A549 (cell line): ENCODE results near the gene ARID1B. TPM values are rescaled to one million over a fixed set of nuclear protein-coding genes. Genes with fewer than 3 reads are reported as not detected.

Source experiments
- ATAC-seq, 2 experiments: fragments of 200-7000 bp in 1 of 2; fragments of >200 bp in 1 of 2; cut with Nextera tagmentation in 1 of 2; cut with Tn5 transposase in 1 of 2; 3 replicates each; pipeline versions ENCODE4 v1.8.0 to v1.9.1; 2018 to 2020; ENCODE audit warnings: mild to moderate bottlenecking in 1 of 2, moderate library complexity in 1 of 2
- CTCF ChIA-PET: fragments of 300-600 bp; sonication (Branson Sonifier 250); formaldehyde crosslinking; extraction: SDS; loops from one replicate; lab custom pipeline; 2021; ENCODE audit warnings: antibody characterized with exemption, inconsistent platforms; lab: Yijun Ruan, JAX
- POLR2A ChIA-PET: fragments of 350-600 bp; formaldehyde crosslinking; extraction: SDS; loops from one replicate; lab custom pipeline; 2021; ENCODE audit warnings: antibody characterized with exemption, inconsistent platforms; lab: Yijun Ruan, JAX
- DNase-seq, 2 experiments: peaks; one replicate each; pipeline versions ENCODE4 v3.0.0 to v3.0.0-alpha.2; 2011 to 2016; ENCODE audit warnings: low read depth in 1 of 2, low spot score in 1 of 2
- FAIRE-seq: peaks from 2 replicates; lab custom pipeline; 2011; peaks lifted over from hg19 to GRCh38; lab: Jason Lieb, UNC
- H3K27ac ChIP-seq, 2 experiments: fragments of >200 bp; sonication (Bioruptor Twin); formaldehyde crosslinking; 3 replicates each; pipeline ENCODE4 v1.5.1; 2016 to 2017
- H3K4me1 ChIP-seq: fragments of >200 bp; sonication (Bioruptor Twin); formaldehyde crosslinking; 3 replicates; pipeline ENCODE4 v1.6.1; 2016
- H3K4me2 ChIP-seq: fragments of >200 bp; sonication (Bioruptor Twin); formaldehyde crosslinking; 3 replicates; pipeline ENCODE4 v1.6.1; 2016
- H3K4me3 ChIP-seq: fragments of >200 bp; sonication (Bioruptor Twin); formaldehyde crosslinking; 3 replicates; pipeline ENCODE4 v1.5.1; 2016
- H3K9me3 ChIP-seq: fragments of >200 bp; sonication (Bioruptor Twin); formaldehyde crosslinking; 3 replicates; pipeline ENCODE4 v1.6.1; 2016
- BHLHE40 ChIP-seq: IDR thresholded peaks from 2 replicates; pipeline ENCODE4 v1.6.1; 2012; ENCODE audit warnings: low read depth, low read length, inconsistent platforms
- CBX8 ChIP-seq: fragments of 200-600 bp; sonication (generic); IDR thresholded peaks from 2 replicates; pipeline ENCODE4 v1.6.1; 2016
- CHD2 ChIP-seq: fragments of 150-350 bp; IDR thresholded peaks from 2 replicates; pipeline ENCODE4 v1.6.1; 2014; ENCODE audit warnings: low read length; ENCODE audit not compliant: partially characterized antibody
- CHD4 ChIP-seq: fragments of 200-600 bp; sonication (generic); IDR thresholded peaks from 2 replicates; pipeline ENCODE4 v1.6.1; 2016; ENCODE audit warnings: antibody characterized with exemption, mild to moderate bottlenecking, borderline replicate concordance
- FOXS1 ChIP-seq: fragments of 250-450 bp; sonication (Bioruptor Pico); IDR thresholded peaks from 2 replicates; pipeline ENCODE4 v1.5.0; 2020; ENCODE audit warnings: mild to moderate bottlenecking, moderate library complexity
- GATA3 ChIP-seq: IDR thresholded peaks from 2 replicates; pipeline ENCODE4 v1.6.1; 2012; ENCODE audit warnings: borderline replicate concordance
- HDAC2 ChIP-seq: fragments of 200-600 bp; sonication (generic); IDR thresholded peaks from 2 replicates; pipeline ENCODE4 v1.6.1; 2016
- HEYL ChIP-seq: fragments of 250-450 bp; sonication (Bioruptor Pico); IDR thresholded peaks from 2 replicates; pipeline ENCODE4 v1.8.0; 2021; ENCODE audit warnings: mild to moderate bottlenecking, moderate library complexity
- HOXB5 ChIP-seq: fragments of 250-450 bp; sonication (Bioruptor Pico); IDR thresholded peaks from 2 replicates; pipeline ENCODE4 v1.5.0; 2020; ENCODE audit warnings: mild to moderate bottlenecking, moderate library complexity
- JUNB ChIP-seq: fragments of >200 bp; sonication (Bioruptor Twin); formaldehyde crosslinking; IDR thresholded peaks from 2 replicates; pipeline ENCODE4 v1.6.1; 2016
- KDM1A ChIP-seq: fragments of 200-600 bp; sonication (generic); IDR thresholded peaks from 2 replicates; pipeline ENCODE4 v1.6.1; 2016; ENCODE audit warnings: low read depth, mild to moderate bottlenecking
- KDM5A ChIP-seq: fragments of 200-600 bp; sonication (generic); IDR thresholded peaks from 2 replicates; pipeline ENCODE4 v1.6.1; 2016; ENCODE audit warnings: antibody characterized with exemption, mild to moderate bottlenecking
- MAZ ChIP-seq: fragments of 150-350 bp; IDR thresholded peaks from 2 replicates; pipeline ENCODE4 v1.6.1; 2014; ENCODE audit warnings: antibody characterized with exemption, low read depth, low read length, borderline replicate concordance
- NFE2L2 ChIP-seq: fragments of 150-350 bp; conservative IDR thresholded peaks from 2 replicates; pipeline ENCODE4 v1.6.1; 2014; ENCODE audit warnings: low read length
- NPAS2 ChIP-seq: fragments of 250-450 bp; sonication (Bioruptor Pico); IDR thresholded peaks from 2 replicates; pipeline ENCODE4 v1.8.0; 2022; ENCODE audit warnings: mild to moderate bottlenecking, moderate library complexity, borderline replicate concordance
- NR3C1 ChIP-seq: fragments of >200 bp; sonication (Bioruptor Twin); formaldehyde crosslinking; IDR thresholded peaks from 3 replicates; pipeline ENCODE4 v1.6.1; 2017
- RCOR1 ChIP-seq: fragments of 150-350 bp; IDR thresholded peaks from 2 replicates; pipeline ENCODE4 v1.6.1; 2014; ENCODE audit warnings: antibody characterized with exemption, low read length, low read depth
- RFX5 ChIP-seq: fragments of 450-650 bp; IDR thresholded peaks from 2 replicates; pipeline ENCODE4 v1.7.1; 2014; ENCODE audit warnings: antibody characterized with exemption, mild to moderate bottlenecking, moderate library complexity
- RNF2 ChIP-seq: fragments of 200-600 bp; sonication (generic); IDR thresholded peaks from 2 replicates; pipeline ENCODE4 v1.6.1; 2016; ENCODE audit warnings: low read depth, mild to moderate bottlenecking, antibody characterized with exemption, moderate library complexity, borderline replicate concordance
- SMC3 ChIP-seq: fragments of >200 bp; sonication (Bioruptor Twin); formaldehyde crosslinking; IDR thresholded peaks from 3 replicates; pipeline ENCODE4 v1.6.1; 2018; ENCODE audit warnings: inconsistent platforms
- TFCP2L1 ChIP-seq: fragments of 250-450 bp; sonication (Bioruptor Pico); IDR thresholded peaks from 2 replicates; pipeline ENCODE4 v1.5.0; 2021; ENCODE audit warnings: mild to moderate bottlenecking
- ZNF302 ChIP-seq: fragments of 250-450 bp; sonication (Bioruptor Pico); IDR thresholded peaks from 2 replicates; pipeline ENCODE4 v1.9.0; 2021; ENCODE audit warnings: inconsistent platforms, mild to moderate bottlenecking, moderate library complexity
- WGBS: methylation state at CpG from one replicate; pipeline ENCODE4 v1.1.6; 2017; ENCODE audit errors: missing lambda C conversion rate; 5-methylcytosine and 5-hydroxymethylcytosine counted together
- polyA plus RNA-seq, 4 experiments: library from polyadenylated mRNA; depleted of rRNA in 3 of 4; stranded (reverse); fragments of >200 nt; fragmentation: RNase III in 1 of 4; extraction: RNeasy Plus Mini Kit Qiagen cat#74134 plus additional on column Dnase treatment in 1 of 4; gene quantifications; 2 replicates in 3 of 4; 3 replicates in 1 of 4; pipeline ENCODE4 v1.2.3, GENCODE V29; 2011 to 2017
- TF ChIP-seq, protein P1 (sequence below): fragments of 250-450 bp; sonication (Bioruptor Pico); IDR thresholded peaks from 2 replicates; pipeline ENCODE4 v1.5.0; 2021; ENCODE audit warnings: mild to moderate bottlenecking, moderate library complexity, borderline replicate concordance
- TF ChIP-seq, protein P2 (sequence below): fragments of >200 bp; sonication (Bioruptor Twin); formaldehyde crosslinking; IDR thresholded peaks from 2 replicates; pipeline ENCODE4 v1.6.1; 2016
- TF ChIP-seq, protein P3 (sequence below): fragments of 150-350 bp; IDR thresholded peaks from 2 replicates; pipeline ENCODE4 v1.6.1; 2014; ENCODE audit warnings: low read depth, mild to moderate bottlenecking, low read length
- TF ChIP-seq, protein P4 (sequence below): fragments of >200 bp; sonication (Bioruptor Twin); formaldehyde crosslinking; IDR thresholded peaks from 3 replicates; pipeline ENCODE4 v1.6.1; 2016
- TF ChIP-seq, protein P5 (sequence below): fragments of 250-450 bp; sonication (Bioruptor Pico); IDR thresholded peaks from 2 replicates; pipeline ENCODE4 v1.5.0; 2020; ENCODE audit warnings: low read depth, mild to moderate bottlenecking, moderate library complexity
- TF ChIP-seq, protein P6 (sequence below): IDR thresholded peaks from 2 replicates; pipeline ENCODE4 v1.6.1; 2012

ARID1B gene
- polyA plus RNA-seq, 2 of the 4 experiments (the other 2 are of a cell fraction), result 13.5 to 16.3 TPM

DNA sequence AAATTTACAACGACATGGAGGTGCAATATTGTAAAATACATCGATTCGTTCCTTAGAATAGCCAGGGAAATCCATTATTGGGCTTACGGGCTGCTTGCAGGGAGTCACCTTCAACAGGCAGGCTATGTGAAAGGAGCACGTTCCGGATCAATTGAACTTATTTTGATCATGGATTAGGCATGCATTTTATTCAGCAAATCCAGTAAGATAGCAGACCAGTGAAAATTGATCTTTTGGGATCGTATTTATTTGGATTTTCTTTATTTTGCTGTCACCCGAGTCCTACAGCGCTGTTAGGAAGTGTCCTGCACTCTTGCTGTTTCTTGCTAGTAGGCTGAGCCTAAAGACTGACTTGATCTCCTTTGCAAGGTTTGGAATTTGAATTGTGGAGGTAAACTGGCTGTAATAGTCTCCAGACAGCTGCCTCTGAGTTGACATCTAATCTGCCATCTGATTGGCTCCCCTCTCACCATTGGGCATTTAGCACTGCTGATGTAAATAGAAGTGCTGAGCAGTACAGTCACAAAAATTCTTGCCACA lies 3.0 kb downstream of the ARID1B start:
- ChIA-PET CTCF (interaction anchor here (1.0 kb wide), 1 partner anchor 100 kb away, joined by 3 read pairs; no protein-coding TSS in a partner anchor), POLR2A (interaction anchor here (0.8 to 1.2 kb wide), 2 partner anchors 48 to 61 kb away, joined by 3 read pairs; no protein-coding TSS in a partner anchor)
- peak overlapping the region; percentile 98 to 100 for H3K27ac ChIP-seq
- no peaks in the 10 kb centered on the region for H3K9me3 ChIP-seq
- TF ChIP-seq, protein P1, sequence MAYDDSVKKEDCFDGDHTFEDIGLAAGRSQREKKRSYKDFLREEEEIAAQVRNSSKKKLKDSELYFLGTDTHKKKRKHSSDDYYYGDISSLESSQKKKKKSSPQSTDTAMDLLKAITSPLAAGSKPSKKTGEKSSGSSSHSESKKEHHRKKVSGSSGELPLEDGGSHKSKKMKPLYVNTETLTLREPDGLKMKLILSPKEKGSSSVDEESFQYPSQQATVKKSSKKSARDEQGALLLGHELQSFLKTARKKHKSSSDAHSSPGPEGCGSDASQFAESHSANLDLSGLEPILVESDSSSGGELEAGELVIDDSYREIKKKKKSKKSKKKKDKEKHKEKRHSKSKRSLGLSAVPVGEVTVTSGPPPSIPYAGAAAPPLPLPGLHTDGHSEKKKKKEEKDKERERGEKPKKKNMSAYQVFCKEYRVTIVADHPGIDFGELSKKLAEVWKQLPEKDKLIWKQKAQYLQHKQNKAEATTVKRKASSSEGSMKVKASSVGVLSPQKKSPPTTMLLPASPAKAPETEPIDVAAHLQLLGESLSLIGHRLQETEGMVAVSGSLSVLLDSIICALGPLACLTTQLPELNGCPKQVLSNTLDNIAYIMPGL, result no peak
- TF ChIP-seq SMC3 (no peak), RNF2 (no peak), NR3C1 (no peak), RFX5 (no peak), NFE2L2 (no peak), CHD4 (no peak), MAZ (no peak), FOXS1 (CRISPR knock-in tag) (no peak), KDM5A (no peak), ZNF302 (CRISPR knock-in tag) (no peak), CHD2 (no peak), GATA3 (no peak), HDAC2 (no peak), JUNB (no peak)
- TF ChIP-seq, protein P2, sequence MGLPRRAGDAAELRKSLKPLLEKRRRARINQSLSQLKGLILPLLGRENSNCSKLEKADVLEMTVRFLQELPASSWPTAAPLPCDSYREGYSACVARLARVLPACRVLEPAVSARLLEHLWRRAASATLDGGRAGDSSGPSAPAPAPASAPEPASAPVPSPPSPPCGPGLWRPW, result no peak
- TF ChIP-seq, protein P3, sequence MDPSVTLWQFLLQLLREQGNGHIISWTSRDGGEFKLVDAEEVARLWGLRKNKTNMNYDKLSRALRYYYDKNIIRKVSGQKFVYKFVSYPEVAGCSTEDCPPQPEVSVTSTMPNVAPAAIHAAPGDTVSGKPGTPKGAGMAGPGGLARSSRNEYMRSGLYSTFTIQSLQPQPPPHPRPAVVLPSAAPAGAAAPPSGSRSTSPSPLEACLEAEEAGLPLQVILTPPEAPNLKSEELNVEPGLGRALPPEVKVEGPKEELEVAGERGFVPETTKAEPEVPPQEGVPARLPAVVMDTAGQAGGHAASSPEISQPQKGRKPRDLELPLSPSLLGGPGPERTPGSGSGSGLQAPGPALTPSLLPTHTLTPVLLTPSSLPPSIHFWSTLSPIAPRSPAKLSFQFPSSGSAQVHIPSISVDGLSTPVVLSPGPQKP, result no peak
- TF ChIP-seq, protein P4, sequence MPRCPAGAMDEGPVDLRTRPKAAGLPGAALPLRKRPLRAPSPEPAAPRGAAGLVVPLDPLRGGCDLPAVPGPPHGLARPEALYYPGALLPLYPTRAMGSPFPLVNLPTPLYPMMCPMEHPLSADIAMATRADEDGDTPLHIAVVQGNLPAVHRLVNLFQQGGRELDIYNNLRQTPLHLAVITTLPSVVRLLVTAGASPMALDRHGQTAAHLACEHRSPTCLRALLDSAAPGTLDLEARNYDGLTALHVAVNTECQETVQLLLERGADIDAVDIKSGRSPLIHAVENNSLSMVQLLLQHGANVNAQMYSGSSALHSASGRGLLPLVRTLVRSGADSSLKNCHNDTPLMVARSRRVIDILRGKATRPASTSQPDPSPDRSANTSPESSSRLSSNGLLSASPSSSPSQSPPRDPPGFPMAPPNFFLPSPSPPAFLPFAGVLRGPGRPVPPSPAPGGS, result no peak
- TF ChIP-seq, protein P5, sequence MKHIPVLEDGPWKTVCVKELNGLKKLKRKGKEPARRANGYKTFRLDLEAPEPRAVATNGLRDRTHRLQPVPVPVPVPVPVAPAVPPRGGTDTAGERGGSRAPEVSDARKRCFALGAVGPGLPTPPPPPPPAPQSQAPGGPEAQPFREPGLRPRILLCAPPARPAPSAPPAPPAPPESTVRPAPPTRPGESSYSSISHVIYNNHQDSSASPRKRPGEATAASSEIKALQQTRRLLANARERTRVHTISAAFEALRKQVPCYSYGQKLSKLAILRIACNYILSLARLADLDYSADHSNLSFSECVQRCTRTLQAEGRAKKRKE (CRISPR knock-in tag), result no peak
- 3% methylated on average over 9 of the region's 9 CpGs for WGBS
- ATAC-seq (peak; percentile 18 to 79; a peak in 3 of 6 replicates), DNase-seq (peak; percentile 38 to 78), FAIRE-seq (no peak)
- peak overlapping the region; percentile 87 for H3K4me3 ChIP-seq
- peak overlapping the region; percentile 78 for H3K4me2 ChIP-seq
- H3K4me1 ChIP-seq, result peaks cover 40% of the 10 kb centered on the region

DNA sequence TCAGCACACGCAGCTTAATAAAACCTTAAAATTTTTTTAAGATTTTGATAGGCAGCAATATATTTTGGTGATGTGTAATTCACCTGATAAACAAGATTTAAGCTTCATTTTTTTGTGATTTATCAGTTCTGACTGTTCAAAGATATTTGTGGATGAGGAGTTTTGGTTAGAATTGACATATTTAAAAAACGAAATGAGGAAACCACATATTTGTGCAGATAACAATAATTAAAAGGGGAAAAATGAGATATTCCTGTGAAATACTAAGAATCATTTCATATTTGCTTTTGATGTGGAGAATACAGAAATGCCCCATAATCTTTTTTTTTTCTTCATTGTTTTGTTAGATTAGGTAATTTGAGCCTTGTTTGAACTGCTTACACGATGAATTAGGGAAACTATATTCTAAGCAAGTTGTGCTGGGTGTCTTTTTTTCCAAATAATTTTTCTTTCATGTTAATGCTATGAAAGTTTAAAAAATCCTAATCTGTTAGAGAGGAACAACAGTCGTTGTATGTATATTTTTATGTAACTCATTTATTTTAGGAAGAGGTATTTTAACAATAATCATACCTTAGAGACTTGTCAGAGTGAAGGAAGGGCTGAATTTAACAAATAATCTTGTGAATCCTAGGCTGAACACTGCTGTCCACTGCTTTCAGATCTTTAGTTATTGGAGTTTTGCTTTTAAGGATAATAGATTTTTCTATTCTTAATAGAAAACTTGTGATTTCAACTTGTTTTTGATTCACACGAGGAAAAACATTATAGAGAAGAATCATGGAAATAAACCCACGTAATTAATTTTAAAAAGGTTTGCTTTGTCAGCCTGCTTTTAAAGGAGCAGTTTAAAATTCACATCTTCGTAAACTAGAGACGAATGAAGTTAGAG lies 4.0 kb downstream of the ARID1B start:
- DNase-seq, result no peak
- no peak for TF ChIP-seq KDM1A
- no peak for TF ChIP-seq TFCP2L1 (CRISPR knock-in tag)
- TF ChIP-seq, protein P5 (CRISPR knock-in tag), result no peak
- TF ChIP-seq NPAS2, result no peak
- no peak for TF ChIP-seq NFE2L2
- no peak for TF ChIP-seq HOXB5 (CRISPR knock-in tag)
- no peak for TF ChIP-seq CBX8
- TF ChIP-seq, protein P6, sequence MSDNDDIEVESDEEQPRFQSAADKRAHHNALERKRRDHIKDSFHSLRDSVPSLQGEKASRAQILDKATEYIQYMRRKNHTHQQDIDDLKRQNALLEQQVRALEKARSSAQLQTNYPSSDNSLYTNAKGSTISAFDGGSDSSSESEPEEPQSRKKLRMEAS, result no peak
- TF ChIP-seq JUNB, result no peak
- no peak for TF ChIP-seq FOXS1 (CRISPR knock-in tag)
- no peak for TF ChIP-seq RCOR1
- no peak for TF ChIP-seq BHLHE40
- TF ChIP-seq HEYL (CRISPR knock-in tag), result no peak
- ATAC-seq, result no peak

More for the DNA sequence above, 4.0 kb downstream of the ARID1B start:
- CTCF ChIA-PET, result interaction anchor here (1.0 kb wide), 1 partner anchor 101 kb away, joined by 3 read pairs; no protein-coding TSS in a partner anchor
- no peaks in the 10 kb centered on the region for H3K9me3 ChIP-seq
- H3K4me1 ChIP-seq, result peaks cover 33% of the 10 kb centered on the region; the same call in 2 of the 3 replicates
- peak overlapping the region; percentile 78 for H3K4me2 ChIP-seq
- peak overlapping the region; percentile 87 for H3K4me3 ChIP-seq
- 32% methylated on average over 8 of the region's 8 CpGs for WGBS
- FAIRE-seq, result no peak
- POLR2A ChIA-PET, result interaction anchor here (0.8 to 1.2 kb wide), 2 partner anchors 47 to 62 kb away, joined by 3 read pairs; no protein-coding TSS in a partner anchor
- peak overlapping the region in 1 of 2 experiments; percentile 11; a peak in 2 of 6 replicates for H3K27ac ChIP-seq
